Tibial nerve (tissue), 4 donors: ENCODE measurements around the gene HBB. TPM values are rescaled to one million over a fixed set of nuclear protein-coding genes. Genes with fewer than 3 reads are reported as not detected.

Experiments
- DNase-seq, 2 donors: peaks; one replicate each; pipeline ENCODE4 v3.0.0-alpha.2; 2019; ENCODE audit warnings: low spot score in 2 of 2
- H3K27ac ChIP-seq, 4 donors: fragments of 200-600 bp; sonication (generic) in 3 of 4; one replicate each; pipeline ENCODE4 v1.5.1; 2017 to 2019; ENCODE audit warnings: mild to moderate bottlenecking in 1 of 4
- H3K27me3 ChIP-seq, 2 donors: fragments of 200-600 bp; sonication (generic) in 1 of 2; one replicate each; pipeline versions ENCODE4 v1.5.1 to v1.6.0; 2017 to 2019
- H3K36me3 ChIP-seq, 3 donors: fragments of 200-600 bp; sonication (generic); one replicate each; pipeline ENCODE4 v1.5.1; 2018 to 2019
- H3K4me1 ChIP-seq, 4 donors: fragments of 200-600 bp; sonication (generic) in 3 of 4; one replicate each; pipeline ENCODE4 v1.5.1; 2017 to 2019
- H3K4me3 ChIP-seq, 4 donors: fragments of 200-600 bp; sonication (generic) in 3 of 4; one replicate each; pipeline ENCODE4 v1.5.1; 2017 to 2019; ENCODE audit warnings: mild to moderate bottlenecking in 1 of 4, moderate library complexity in 1 of 4
- H3K9me3 ChIP-seq, 4 donors: fragments of 200-600 bp; sonication (generic) in 3 of 4; one replicate each; pipeline ENCODE4 v1.5.1; 2017 to 2019
- CTCF ChIP-seq, 5 experiments: fragments of 200-600 bp in 3 of 5; fragments of 450-650 bp in 2 of 5; sonication (generic) in 3 of 5; IDR thresholded peaks; one replicate each; pipeline ENCODE4 v1.5.1; 2016 to 2019; ENCODE audit warnings: antibody characterized with exemption in 5 of 5, mild to moderate bottlenecking in 3 of 5, moderate library complexity in 2 of 5
- EP300 ChIP-seq, 2 donors: sonication (generic); formaldehyde crosslinking; IDR thresholded peaks; one replicate each; pipeline ENCODE4 v1.6.1; 2017; ENCODE audit warnings: antibody characterized with exemption in 2 of 2, mild to moderate bottlenecking in 1 of 2
- POLR2A ChIP-seq, 2 donors: fragments of 450-650 bp; IDR thresholded peaks; one replicate each; pipeline ENCODE4 v1.6.1; 2017; ENCODE audit warnings: antibody characterized with exemption in 2 of 2, mild to moderate bottlenecking in 2 of 2, moderate library complexity in 2 of 2
- WGBS, 2 donors: methylation state at CpG; one replicate each; pipeline ENCODE4 v1.1.5; 2018; 5-methylcytosine and 5-hydroxymethylcytosine counted together
- total RNA-seq, 4 donors: library from RNA; depleted of rRNA; stranded (reverse); fragments of >200 nt; gene quantifications; one replicate each; pipeline ENCODE4 v1.1.0, GENCODE V29; 2016

HBB gene
- total RNA-seq, 4 donors from 2014 or later = 61.6 to 425 (median 151) TPM; not detected in 1

- Histone ChIP-seq H3K4me1 (no peaks in the 10 kb centered on the region), H3K9me3 (no peaks in the 10 kb centered on the region), H3K36me3 (no peaks in the 10 kb centered on the region), H3K4me3 (no peak overlapping the region), H3K27me3 (no peaks in the 10 kb centered on the region), H3K27ac (no peak overlapping the region)
- no peak for DNase-seq
- TF ChIP-seq POLR2A (IDR thresholded peaks at IDR 0.05) = no peak
- no peak for TF ChIP-seq EP300 (IDR thresholded peaks at IDR 0.05)
- TF ChIP-seq CTCF (IDR thresholded peaks at IDR 0.05) = no peak
Observed at GRCh38 chr11:5239046-5239445, 12.2 kb upstream of the HBB start.

- no peaks in the 10 kb centered on the region for H3K36me3 ChIP-seq
- no peak overlapping the region for H3K27ac ChIP-seq
- TF ChIP-seq EP300 (IDR thresholded peaks at IDR 0.05) (no peak), POLR2A (IDR thresholded peaks at IDR 0.05) (no peak), CTCF (IDR thresholded peaks at IDR 0.05) (no peak)
- no peaks in the 10 kb centered on the region for H3K9me3 ChIP-seq
- DNase-seq = no peak
- no peaks in the 10 kb centered on the region for H3K27me3 ChIP-seq
- no peaks in the 10 kb centered on the region for H3K4me1 ChIP-seq
- WGBS, 2 donors = 55 to 65% methylated on average over 2 of the region's 2 CpGs
- no peak overlapping the region for H3K4me3 ChIP-seq
Observed at GRCh38 chr11:5238486-5238885, 11.6 kb upstream of the HBB start.

- H3K36me3 ChIP-seq = no peaks in the 10 kb centered on the region
- no peaks in the 10 kb centered on the region for H3K9me3 ChIP-seq
- H3K27me3 ChIP-seq = no peaks in the 10 kb centered on the region
- DNase-seq = no peak
- WGBS, 2 donors = 93 to 95% methylated on average over 2 of the region's 2 CpGs
- H3K4me3 ChIP-seq = no peak overlapping the region
- no peak overlapping the region for H3K27ac ChIP-seq
- TF ChIP-seq CTCF (IDR thresholded peaks at IDR 0.05) (no peak), POLR2A (IDR thresholded peaks at IDR 0.05) (no peak), EP300 (IDR thresholded peaks at IDR 0.05) (no peak)
- H3K4me1 ChIP-seq = no peaks in the 10 kb centered on the region
Observed at GRCh38 chr11:5237420-5237819, 10.5 kb upstream of the HBB start.

GRCh38 chr11:5235364-5236095, 8.7 kb upstream of the HBB start:
- TF ChIP-seq CTCF (IDR thresholded peaks at IDR 0.05) = no peak
- TF ChIP-seq POLR2A (IDR thresholded peaks at IDR 0.05) = no peak
- TF ChIP-seq EP300 (IDR thresholded peaks at IDR 0.05) = no peak
- 86 to 92% methylated on average over 5 of the region's 5 CpGs for WGBS, 2 donors

GRCh38 chr11:5234381-5234834, 7.5 kb upstream of the HBB start, which contains the start of gene HBD:
HBD (minus strand) TSS chr11:5234483; CDS start chr11:5234433, 50 bp downstream.
- no peaks in the 10 kb centered on the region for H3K9me3 ChIP-seq
- no peak within 1 kb of the TSS for H3K27ac ChIP-seq
- no peak within 1 kb of the TSS for H3K4me3 ChIP-seq
- no peaks in the 10 kb centered on the region for H3K4me1 ChIP-seq
- no peaks in the 10 kb centered on the region for H3K27me3 ChIP-seq
- 58 to 59% methylated on average over 2 of the region's 2 CpGs for WGBS, 2 donors
- DNase-seq = no peak
- no peaks in the 10 kb centered on the region for H3K36me3 ChIP-seq
- no peak for TF ChIP-seq EP300 (IDR thresholded peaks at IDR 0.05)
- TF ChIP-seq POLR2A (IDR thresholded peaks at IDR 0.05) = no peak
- TF ChIP-seq CTCF (IDR thresholded peaks at IDR 0.05) = no peak

More at GRCh38 chr11:5235364-5236095, 8.7 kb upstream of the HBB start:
- no peak for DNase-seq
- Histone ChIP-seq H3K27me3 (no peaks in the 10 kb centered on the region), H3K36me3 (no peaks in the 10 kb centered on the region), H3K9me3 (no peaks in the 10 kb centered on the region), H3K27ac (no peak overlapping the region), H3K4me1 (no peaks in the 10 kb centered on the region), H3K4me3 (no peak overlapping the region)
